Measurements from ENCODE around the gene DYNC1LI2.

GRCh38 chr16:66719246-66719645 is 32.2 kb downstream of the DYNC1LI2 start:
- no peak for TF ChIP-seq CTCF (IDR thresholded peaks at IDR 0.05; ENCODE audit: low read depth, low read length, poor library complexity, severe bottlenecking)
- no peak for TF ChIP-seq EZH2phosphoT487 (IDR thresholded peaks at IDR 0.05; ENCODE audit: borderline replicate concordance, low read length)
